ENCODE data around the gene SLC41A3.
"Not testable (repeated sequence)": the region's sequence is repeated elsewhere in the genome, so short reads cannot be mapped to it uniquely, and the experiment has no call there.

Gene SLC41A3

GRCh38 chr3:126102011-126102410 lies 18.1 kb upstream of the SLC41A3 start:
- TF ChIP-seq CTCF (conservative IDR thresholded peaks at IDR 0.05; ENCODE audit: low read length): no peak
- no peak for DNase-seq (ENCODE audit: low read depth)
- H3K4me3 ChIP-seq (ENCODE audit: low read length): no peak overlapping the region

GRCh38 chr3:126101521-126101982 lies 17.6 kb upstream of the SLC41A3 start:
- H3K4me3 ChIP-seq (ENCODE audit: low read length): no peak overlapping the region
- TF ChIP-seq CTCF (conservative IDR thresholded peaks at IDR 0.05; ENCODE audit: low read length): no peak
- DNase-seq (ENCODE audit: low read depth): no peak

- peak; percentile 59 for DNase-seq (ENCODE audit: low read depth)
- no peak overlapping the region for H3K4me3 ChIP-seq (ENCODE audit: low read length)
- no peak for TF ChIP-seq CTCF (conservative IDR thresholded peaks at IDR 0.05; ENCODE audit: low read length)
These were observed 16.8 kb upstream of the SLC41A3 start for GRCh38 chr3:126100634-126101301.

GRCh38 chr3:126100269-126100633 lies 16.3 kb upstream of the SLC41A3 start:
- DNase-seq (ENCODE audit: low read depth): no peak
- no peak for TF ChIP-seq CTCF (conservative IDR thresholded peaks at IDR 0.05; ENCODE audit: low read length)
- H3K4me3 ChIP-seq (ENCODE audit: low read length): no peak overlapping the region

GRCh38 chr3:126098391-126098858 lies 14.5 kb upstream of the SLC41A3 start:
- no peak for DNase-seq (ENCODE audit: low read depth)
- no peak overlapping the region for H3K4me3 ChIP-seq (ENCODE audit: low read length)
- TF ChIP-seq CTCF (conservative IDR thresholded peaks at IDR 0.05; ENCODE audit: low read length): no peak

- no peak for DNase-seq (ENCODE audit: low read depth)
- TF ChIP-seq CTCF (conservative IDR thresholded peaks at IDR 0.05; ENCODE audit: low read length): no peak
- H3K4me3 ChIP-seq (ENCODE audit: low read length): no peak overlapping the region
These were observed 13.9 kb upstream of the SLC41A3 start for GRCh38 chr3:126097801-126098200.

GRCh38 chr3:126096274-126096673 lies 12.3 kb upstream of the SLC41A3 start:
- H3K4me3 ChIP-seq (ENCODE audit: low read length); DNase-seq (ENCODE audit: low read depth): not testable (repeated sequence)

- H3K4me3 ChIP-seq (ENCODE audit: low read length); DNase-seq (ENCODE audit: low read depth): not testable (repeated sequence)
These were observed 8.2 kb upstream of the SLC41A3 start for GRCh38 chr3:126092128-126092527.
